ENCODE results near the gene MAGOHB.
"Not testable (repeated sequence)": the region's sequence is repeated elsewhere in the genome, so short reads cannot be mapped to it uniquely, and the experiment has no call there.

The MAGOHB gene

DNA sequence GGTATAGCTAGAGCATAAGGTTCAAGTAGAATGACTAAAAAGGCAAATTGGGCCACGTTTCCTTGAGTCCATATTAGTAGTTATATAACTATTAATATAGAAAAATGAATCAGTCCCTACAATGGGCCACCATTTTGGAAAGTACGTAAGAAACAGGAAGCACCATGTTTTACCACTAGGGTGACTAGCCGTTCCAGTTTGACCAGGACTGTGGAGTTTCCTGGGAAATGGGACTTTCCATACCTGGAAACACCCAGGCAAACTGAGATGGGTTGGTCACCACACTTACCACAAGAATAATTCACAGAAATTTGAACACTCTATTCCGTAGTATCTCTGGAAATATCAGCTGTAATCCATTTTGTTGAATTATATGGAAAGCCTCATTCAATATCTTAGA, 2.1 kb upstream of the MAGOHB start:
- no peak for DNase-seq

DNA sequence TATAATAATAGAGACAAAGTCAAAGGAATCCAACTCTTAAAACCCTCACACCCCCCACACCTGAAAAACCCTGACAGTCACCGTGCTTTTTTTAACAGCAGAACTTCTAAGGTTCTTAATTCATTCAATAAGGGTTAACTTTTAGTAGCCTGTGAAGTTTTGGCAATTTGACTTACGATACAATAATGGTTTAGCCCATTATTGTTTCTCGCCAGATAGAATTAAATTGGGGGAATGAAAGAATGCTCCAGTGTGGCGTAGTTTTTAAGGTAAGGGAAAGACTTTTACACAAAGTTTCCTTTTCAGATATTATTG, 604 bp upstream of the MAGOHB start:
- no peak for DNase-seq

DNA sequence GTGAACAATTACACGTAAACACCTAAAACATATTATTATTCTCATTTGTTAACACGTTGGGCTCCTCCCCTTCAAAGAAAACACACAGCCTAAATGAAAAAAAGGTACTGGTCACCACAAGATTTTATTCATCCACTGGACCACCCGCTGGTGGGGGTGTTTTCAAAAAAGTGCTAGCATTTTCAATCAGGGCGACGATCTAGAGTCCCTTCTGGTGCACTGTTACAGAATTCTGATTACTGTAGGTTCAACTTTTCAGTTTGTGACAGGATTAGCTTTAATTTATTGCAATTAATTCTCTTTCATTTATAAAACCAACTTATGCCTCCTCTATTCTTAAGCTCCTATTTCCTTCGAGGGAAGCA, 443 bp downstream of the MAGOHB start:
- DNase-seq: no peak

DNA sequence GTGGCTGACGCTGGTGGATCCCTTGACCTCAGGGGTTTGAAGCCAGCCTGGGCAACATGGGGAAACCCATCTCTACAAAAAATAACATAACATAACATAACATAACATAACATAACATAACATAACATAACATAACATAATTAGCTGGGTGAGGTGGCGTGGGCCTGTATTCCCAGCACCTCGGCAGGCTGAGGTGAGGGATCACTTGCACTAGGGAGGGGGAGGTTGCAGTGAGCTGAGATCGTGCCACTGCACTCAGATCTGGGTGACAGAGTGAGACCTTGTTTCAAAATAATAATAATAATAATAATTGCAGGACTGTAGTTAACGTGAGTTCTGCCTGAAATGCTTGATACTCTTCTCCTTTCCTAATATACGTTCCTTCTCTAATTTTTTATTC, 1.3 kb downstream of the MAGOHB start:
- no peak for DNase-seq

DNA sequence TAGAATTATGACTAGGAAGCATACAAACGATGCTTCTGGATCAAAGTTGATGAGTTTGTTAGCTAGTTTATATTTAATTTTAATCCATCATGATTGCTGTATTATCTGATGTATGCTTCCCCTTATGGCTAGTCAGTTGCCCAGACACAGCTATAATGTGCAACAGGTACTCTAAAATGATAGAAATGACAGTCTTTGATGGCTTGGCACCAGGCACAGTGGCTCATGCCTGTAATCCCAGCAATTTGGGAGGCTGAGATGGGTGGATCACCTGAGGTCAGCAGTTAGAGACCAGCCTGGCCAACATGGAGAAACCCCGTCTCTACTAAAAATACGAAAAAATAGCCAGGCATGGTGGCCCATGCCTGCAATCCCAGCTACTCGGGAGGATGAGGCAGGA, 2.2 kb downstream of the MAGOHB start:
- not testable (repeated sequence) for DNase-seq

DNA sequence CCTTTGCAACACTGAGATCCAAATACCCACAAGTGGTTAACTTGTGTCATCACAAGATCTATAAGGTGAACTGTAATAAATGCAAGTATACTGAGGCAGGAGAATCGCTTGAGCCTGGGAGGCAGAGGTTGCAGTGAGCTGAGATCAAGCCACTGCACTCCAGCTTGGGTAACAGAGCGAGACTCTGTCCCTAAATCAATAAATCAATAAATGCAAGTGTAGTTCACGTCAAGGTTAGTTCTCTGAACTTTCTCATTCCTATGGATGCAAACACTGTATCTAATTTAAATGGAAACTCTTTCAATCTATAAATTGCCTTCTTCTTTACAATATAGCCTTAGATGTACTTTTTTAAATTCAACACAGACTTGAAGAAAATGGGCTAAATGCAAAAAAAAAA, 3.2 kb downstream of the MAGOHB start:
- no peak for DNase-seq

DNA sequence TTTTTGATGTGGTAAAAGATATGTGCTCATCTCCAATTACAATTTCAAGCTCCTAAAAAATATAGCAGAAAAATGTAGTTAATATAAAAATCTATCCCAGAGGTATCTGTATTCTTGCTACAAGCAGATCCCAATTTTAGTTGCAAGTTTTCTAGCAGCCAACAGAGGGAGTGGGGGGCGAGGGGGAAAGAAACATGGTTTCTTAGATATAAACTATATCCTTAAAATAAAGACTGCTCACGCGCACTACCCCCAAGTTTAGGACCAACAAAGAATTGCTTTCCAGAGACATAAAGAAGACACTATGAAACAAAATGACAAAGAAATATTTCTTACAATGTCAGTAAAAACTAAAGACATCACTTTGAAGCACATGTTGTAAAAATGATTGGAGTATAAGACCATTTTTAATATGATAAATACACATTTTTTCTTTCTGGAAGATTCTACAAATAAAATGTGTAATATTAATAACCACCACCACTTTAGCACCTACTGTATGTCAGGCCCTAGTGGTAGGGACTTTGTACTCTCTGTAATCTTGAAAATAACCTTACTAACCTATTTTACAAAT, 5.4 kb downstream of the MAGOHB start:
- DNase-seq: no peak

DNA sequence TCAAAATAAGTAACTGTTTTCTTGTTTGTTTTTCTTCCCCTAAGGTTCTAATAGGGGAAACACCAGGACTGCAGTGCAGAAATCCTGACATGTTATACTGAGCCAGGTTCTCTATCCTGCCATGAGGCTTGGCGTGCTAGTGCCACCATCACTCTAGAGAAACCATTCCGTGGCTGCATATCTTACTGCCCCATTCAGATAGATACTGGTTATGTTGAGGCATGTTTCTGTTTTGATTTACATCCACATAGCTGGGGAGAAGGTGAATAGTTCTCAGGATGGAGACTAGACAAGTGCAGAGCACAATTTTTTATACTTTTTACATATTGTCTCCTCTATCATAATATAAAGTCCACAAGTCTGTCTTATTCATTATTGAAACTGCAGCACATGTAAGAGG, 11.5 kb downstream of the MAGOHB start:
- no peak for DNase-seq

DNA sequence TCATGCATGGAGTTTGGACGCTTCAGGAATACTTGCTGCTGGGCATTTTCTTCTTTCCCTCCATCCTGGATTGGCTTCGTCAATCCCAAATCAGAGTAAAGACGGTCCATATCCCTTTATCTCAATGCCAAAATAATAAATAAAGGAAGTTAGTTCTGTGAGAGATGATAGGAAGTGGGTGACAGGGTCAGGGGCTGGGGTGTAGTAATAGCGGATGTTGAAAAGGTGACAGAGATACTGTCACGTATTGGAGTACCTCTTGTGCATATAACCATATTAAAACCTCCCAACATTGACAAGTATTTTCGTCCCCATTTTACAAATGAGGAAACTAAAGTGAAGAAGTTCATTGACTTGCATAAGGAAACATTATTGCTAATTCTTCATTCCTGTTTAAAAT, 12.4 kb downstream of the MAGOHB start:
- no peak for DNase-seq

DNA sequence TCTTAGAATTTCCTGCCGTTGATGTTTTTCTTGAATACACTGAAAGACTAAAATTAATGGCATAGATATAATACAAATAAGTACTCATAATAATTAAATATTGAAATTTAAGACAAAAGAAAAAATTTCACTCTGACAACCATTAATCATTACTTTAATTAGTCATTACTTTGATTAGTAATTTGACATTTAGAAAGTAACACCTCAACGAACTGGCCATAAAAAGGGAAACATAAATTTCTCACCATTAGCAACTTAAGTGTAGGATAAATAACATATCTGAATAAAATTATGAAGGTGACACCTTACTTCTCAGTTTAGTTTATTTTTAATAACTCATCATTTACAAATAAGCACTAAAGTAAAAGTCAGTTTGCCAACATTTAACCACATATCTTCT, 17.5 kb downstream of the MAGOHB start:
- no peak for DNase-seq

DNA sequence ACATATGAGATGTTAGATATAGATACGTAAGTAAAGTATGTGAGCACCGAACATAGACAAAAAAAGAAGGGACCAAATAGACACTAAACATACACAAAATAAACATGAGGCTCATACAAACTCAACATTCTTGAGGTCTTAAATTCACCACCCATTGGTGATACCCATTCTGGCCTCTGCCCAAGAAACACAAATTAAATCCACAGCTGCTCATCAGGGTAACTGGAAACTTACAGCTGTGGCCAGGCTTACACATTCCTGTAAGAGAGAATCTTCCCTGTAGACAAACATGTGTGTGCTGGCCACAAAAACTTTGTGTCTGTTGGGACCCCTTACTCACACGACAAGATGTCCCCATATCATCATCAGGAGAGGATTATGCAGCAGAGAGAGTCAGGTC, 22.4 kb downstream of the MAGOHB start:
- DNase-seq: no peak

DNA sequence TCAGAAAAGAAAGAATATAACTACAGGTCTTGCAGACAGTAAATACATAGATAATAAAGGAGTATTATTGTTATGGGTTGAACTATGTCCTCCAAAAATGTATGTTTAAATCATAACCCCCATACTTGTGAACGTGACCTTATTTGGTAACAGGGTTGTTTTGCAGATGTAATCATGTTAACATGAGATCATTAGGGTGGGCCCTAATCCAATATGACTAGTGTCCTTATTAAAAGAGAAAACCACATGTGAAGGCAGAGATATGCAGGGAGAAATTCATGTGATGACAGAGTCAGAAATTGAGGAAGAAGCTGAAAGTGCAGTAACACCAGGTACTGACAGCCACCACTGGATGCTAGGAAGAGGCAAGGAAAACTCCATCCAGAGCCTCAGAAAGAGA, 29.0 kb downstream of the MAGOHB start:
- no peak for DNase-seq

DNA sequence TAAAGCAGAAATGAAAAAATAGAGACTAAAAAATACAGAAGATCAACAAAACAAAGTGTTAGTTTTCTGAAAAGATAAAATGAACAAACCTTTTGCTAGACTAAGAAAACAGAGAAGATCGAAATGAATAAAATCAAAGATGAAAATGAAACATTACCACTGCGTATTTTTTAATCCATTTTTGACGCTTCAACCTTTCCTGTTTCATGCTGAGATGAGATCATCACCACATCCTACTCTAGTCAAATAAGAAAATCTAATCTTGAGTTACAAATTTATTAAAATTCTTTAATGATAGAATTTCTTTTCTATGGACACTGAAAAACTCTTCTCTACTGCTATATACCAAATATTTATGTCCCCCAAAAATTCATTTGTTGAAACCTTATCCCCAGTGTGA, 30.7 kb downstream of the MAGOHB start:
- DNase-seq: no peak

DNA sequence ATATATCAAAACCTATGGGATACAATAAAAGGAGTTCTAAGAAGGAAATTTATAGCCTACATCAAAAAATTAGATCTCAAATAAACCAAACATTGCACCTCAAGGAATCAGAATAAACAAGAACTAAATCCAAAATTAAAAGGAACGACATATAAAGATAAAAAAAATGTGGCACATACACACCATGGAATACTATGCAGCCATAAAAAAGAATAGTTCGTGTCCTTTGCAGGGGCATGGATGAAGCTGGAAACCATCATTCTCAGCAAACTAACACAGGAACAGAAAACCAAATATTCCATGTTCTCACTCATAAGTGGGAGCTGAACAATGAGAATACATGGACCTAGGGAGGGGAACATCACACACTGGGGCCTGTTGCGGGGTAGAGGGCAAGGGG, 31.3 kb downstream of the MAGOHB start:
- DNase-seq: not testable (repeated sequence)

DNA sequence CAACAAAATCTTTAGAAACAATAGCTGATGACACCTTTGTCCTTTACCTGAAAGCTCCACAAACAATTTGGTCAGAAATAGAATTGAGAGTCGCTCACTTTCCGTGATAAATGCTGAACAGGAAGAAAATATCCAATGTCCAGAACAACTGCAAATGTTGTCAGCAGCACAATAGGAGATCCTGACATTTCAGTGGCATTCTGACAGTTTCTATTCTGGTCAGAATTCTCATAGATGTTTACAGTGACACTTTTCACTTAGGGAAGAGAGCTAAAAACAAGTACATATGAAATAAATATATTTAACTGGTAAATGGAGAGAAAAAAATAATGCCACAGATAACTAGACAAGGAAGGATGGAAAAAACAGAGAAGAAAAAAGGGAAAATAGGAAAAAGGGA, 39.1 kb downstream of the MAGOHB start:
- DNase-seq: no peak

DNA sequence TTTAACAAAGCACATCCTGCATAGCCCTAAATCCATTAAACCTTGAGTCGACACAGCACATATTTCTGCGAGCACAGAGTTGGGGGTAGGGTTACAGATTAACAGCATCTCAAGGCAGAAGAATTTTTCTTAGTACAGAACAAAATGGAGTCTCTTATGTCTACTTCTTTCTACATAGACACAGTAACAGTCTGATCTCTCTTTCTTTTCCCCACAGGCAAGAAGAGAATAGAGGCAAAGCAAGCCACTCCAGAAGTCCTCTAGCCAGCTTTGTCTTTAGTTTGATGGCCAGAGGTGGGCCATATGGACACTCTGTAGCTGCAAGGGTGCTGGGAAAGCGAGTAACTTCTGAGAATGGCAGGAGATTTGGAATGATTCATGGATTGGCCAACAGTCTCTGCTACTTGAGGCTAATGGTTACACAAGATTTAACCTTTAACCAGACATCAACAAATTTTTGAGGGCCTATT, 41.4 kb downstream of the MAGOHB start:
- DNase-seq: not testable (repeated sequence)

DNA sequence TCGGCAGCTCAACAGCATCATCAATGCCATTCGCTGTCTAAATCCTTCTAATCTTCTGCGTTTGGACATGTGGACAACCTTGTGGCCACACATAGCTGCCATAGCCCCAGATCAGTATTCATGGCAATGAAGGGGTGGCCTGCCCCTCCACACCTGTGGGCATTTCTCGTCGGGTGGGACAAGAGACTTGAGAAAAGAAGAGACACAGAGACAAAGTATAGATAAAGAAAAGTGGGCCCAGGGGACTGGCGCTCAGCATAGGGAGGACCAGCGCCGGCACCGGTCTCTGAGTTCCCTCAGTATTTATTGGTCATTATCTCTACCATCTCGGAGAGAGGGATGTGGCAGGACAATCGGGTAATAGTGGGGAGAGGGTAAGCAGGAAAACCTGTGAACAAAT, 42.3 kb downstream of the MAGOHB start:
- no peak for DNase-seq

DNA sequence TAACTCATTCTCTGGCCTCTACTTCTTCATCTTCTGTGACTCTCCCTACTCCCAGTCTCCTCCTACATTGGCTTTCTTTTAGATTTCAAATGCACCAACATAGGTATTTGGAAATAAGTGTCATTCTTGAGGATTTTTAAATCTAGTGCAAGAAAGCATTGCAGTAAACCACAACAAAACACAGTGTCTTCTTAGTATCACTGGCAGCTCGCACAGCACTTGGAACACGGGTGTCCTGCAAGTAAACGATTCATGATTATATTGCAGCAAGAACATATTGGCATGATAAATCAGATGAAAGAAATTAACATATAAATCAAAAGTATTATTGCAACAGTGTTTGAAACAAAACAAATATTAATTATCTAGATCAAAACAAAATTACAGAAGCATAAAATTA, 45.6 kb downstream of the MAGOHB start:
- DNase-seq: no peak

DNA sequence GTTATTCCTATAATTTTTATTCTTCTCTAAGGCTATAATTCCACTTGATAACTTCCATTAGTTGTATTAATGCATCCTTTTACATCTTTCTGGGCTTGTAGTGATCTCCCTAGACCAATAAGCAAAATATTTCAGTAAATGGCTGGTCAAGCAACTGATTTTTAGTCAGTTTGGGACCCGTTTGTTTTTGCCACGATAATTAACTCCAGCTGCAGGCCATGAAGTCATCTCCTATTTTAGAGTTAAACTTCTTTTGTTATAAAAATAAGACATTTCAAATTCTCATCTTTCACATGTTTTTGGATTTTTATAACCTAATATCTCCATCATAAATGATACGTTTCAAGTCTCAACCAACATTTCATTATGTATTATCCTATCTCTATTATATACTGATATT, 49.4 kb downstream of the MAGOHB start:
- DNase-seq: no peak

DNA sequence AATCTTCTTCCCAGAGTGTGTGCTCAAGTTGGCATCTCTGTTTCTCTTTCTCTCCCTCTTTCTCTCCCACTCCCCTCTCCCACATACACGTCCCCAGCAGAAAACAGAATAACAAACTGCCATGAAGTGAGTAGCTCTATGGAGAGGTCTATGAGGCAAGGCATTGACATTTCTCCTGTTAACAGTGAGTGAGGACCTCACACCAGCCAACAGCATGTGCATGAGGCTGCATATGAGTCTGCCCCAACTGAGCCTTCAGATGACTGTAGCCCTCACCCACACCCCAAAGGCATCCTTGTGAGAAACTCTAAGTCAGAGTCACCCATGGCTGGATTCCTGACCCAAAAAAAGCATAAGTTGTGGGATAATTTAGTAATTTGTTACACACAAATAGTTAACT, 50.4 kb downstream of the MAGOHB start:
- no peak for DNase-seq

DNA sequence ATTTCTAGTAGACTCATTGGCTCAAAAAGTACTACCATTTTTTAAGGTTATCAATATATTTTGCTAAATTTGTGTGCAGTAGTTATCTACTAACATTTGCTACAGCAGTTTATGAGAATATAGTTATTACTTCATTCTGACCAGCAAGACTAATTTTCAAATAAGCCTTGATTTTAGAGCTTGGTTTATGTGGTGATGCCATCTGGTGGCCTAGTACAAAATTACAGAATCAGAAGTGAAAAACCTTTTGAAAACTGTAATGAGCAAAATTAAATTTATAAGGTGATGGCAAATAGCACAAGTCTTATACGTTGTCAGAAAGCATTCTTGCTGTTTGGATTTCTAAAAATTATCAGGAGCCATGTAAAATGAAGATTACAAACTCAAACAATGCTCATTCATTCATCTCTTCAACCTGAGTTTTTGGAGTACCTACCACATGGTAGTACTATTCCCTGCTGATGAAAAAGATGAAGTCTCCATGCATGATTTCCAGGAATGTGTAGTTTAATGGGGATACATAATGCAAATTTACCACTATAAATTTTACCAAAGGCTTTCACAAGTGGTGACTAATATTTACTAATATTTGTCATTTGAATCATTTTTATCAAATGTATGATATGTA, 51.0 kb downstream of the MAGOHB start:
- DNase-seq: no peak

DNA sequence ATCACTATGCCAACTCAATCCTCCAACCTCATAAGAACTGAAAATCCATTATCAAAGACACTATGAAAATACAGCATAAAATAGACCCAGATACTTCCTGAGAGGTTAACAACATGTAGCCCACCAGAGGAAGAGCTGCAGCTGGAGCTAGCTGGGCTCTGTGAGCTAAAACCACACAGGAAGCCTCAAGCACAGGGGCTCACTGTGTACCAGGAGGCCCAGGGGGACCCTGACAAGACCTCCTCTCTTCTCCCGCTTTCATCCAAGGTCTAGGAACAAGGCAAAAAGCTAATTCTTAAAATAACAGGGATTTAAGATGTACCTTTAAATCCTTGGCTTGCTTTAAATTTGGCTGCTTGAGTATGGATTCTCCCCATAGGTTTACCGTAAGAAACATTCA, 54.2 kb downstream of the MAGOHB start:
- DNase-seq: no peak

DNA sequence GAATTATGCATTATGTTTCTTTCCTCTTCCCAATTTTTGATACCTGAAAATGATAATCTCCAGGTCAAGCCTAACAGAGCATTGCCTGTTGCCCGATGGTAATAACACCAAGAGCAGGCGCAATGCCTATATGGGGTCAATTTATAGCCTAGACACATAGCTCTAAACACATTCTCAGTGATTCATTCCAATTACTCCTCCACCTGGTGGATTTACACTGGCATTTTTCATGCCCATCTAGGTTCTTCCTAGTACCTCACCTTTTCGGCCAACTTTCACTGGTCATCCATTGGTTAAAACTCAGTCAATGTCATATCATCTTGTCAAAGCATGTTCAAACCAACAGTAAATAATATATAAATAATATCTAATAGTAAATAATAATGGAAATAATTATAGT, 54.6 kb downstream of the MAGOHB start:
- no peak for DNase-seq

DNA sequence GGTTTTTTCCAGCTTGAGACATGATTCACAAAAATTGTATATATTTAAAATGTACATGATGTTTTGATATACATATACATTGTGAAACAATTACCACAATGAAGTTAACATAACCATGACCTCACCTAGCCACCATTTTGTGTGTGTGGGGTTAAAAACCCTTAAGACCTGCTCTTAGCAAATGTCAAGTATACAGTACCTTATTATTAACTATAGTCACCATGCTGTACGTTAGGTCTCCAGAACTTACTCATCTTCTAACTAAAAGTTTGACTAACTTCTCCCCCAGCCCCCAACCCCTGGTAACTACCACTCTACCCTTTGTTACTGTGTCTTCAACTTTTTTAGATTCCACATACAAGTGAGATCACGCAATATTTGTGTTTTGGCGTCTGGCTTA, 55.1 kb downstream of the MAGOHB start:
- no peak for DNase-seq

DNA sequence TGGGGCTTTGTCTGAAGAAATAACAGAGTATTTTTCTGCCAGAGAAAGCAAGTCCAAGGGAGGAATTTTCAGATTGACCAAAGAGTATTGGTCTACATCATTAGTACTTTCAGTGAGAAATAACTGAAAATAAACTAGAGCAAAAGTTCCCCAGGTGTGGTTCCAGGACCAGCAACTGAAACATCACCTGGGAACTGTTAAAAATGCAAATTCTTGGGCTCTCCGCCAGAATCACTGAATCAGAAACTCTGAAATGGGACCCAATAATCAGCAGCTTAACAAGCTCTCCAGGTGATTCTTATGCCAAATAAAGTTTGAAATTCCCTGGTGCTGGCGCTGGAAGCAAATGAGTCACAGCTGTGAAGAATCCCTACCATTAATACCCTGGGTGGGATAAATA, 55.6 kb downstream of the MAGOHB start:
- no peak for DNase-seq

Data from right kidney (tissue), 1 donor.